Measurements from ENCODE around the gene LILRB1.
A peak's percentile ranks its signal among the peaks of the same experiment; 100 is the strongest.
"Not testable (repeated sequence)": the region's sequence is repeated elsewhere in the genome, so short reads cannot be mapped to it uniquely, and the experiment has no call there.

LILRB1 gene

GRCh38 chr19:54667217-54667616 lies 36.9 kb downstream of the LILRB1 start:
- no peak for DNase-seq

- DNase-seq: no peak
Measured at GRCh38 chr19:54668353-54668752, 38.1 kb downstream of the LILRB1 start.

- DNase-seq: no peak
Measured at GRCh38 chr19:54670576-54671357, 40.5 kb downstream of the LILRB1 start.

- DNase-seq: no peak
Measured at GRCh38 chr19:54673222-54673621, 42.9 kb downstream of the LILRB1 start.

GRCh38 chr19:54674021-54674617 lies 43.8 kb downstream of the LILRB1 start:
- peak; percentile 27 to 64 for DNase-seq

- DNase-seq: peak; percentile 14 to 28
Measured at GRCh38 chr19:54676210-54676834, 46.0 kb downstream of the LILRB1 start.

- no peak for DNase-seq
Measured at GRCh38 chr19:54677217-54677616, 46.9 kb downstream of the LILRB1 start.

- not testable (repeated sequence) for DNase-seq
Measured at GRCh38 chr19:54681596-54681995, 51.3 kb downstream of the LILRB1 start.

GRCh38 chr19:54682306-54682856 lies 52.1 kb downstream of the LILRB1 start:
- DNase-seq: no peak

- DNase-seq: peak; percentile 82 to 90
Measured at GRCh38 chr19:54684527-54684926, 54.2 kb downstream of the LILRB1 start.
